ENCODE data around the gene VAT1L. TPM values are rescaled to one million over a fixed set of nuclear protein-coding genes. Genes with fewer than 3 reads are reported as not detected.

The VAT1L gene
- total and polyA plus RNA-seq, 2 experiments from 2014 or later, result 6.2 TPM

DNA sequence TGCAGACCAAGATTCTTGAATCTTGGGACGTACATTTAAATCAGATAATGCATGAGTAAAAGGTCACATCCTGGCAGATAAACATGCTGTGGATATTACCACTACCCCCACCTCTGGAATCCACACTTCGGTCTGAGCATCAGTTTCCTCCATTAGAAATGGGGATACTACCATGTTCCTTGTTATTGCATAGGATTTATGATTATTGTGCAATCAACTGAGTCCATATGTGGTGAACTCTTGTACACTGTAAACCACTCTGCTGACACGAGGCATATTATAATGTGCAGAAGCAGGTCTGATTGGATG, 108.7 kb downstream of the VAT1L start:
- Histone ChIP-seq H3K9ac (no peak overlapping the region), H3K9me3 (ENCODE audit: low read depth) (no peaks in the 10 kb centered on the region), H4K20me1 (ENCODE audit: insufficient read depth) (no peaks in the 10 kb centered on the region), H3K4me2 (ENCODE audit: unreplicated experiment) (no peak overlapping the region), H3K27me3 (replicated peaks; ENCODE audit: insufficient read depth) (no peaks in the 10 kb centered on the region), H3F3A (ENCODE audit: insufficient read depth) (peaks cover 13% of the 10 kb centered on the region; the same call in 1 of the 2 replicates), H3K79me2 (ENCODE audit: insufficient read depth) (no peaks in the 10 kb centered on the region), H3K4me3 (no peak overlapping the region), H3K9me2 (ENCODE audit: insufficient read depth) (no peaks in the 10 kb centered on the region), H3K27ac (no peak overlapping the region), H3K4me1 (ENCODE audit: insufficient read depth) (peaks cover 11% of the 10 kb centered on the region; the same call in 1 of the 2 replicates), H2AFZ (no peak overlapping the region), H3K36me3 (ENCODE audit: low read depth) (no peaks in the 10 kb centered on the region)
- WGBS, 2 experiments (ENCODE audit: low coverage in 1 of 2, low lambda C conversion rate in 2 of 2, missing lambda C conversion rate in 2 of 2), result 16 to 17% methylated on average over 3 of the region's 3 CpGs
- TF ChIP-seq EZH2 (IDR thresholded peaks at IDR 0.05; ENCODE audit: insufficient read depth, poor library complexity, severe bottlenecking) (no peak), EZH2phosphoT487 (IDR thresholded peaks at IDR 0.05; ENCODE audit: insufficient read depth, low read depth) (no peak)
- DNase-seq, result peak; percentile 36
- in situ Hi-C loops (cut with MboI), result no loop called here

- H2AFZ ChIP-seq, result no peak overlapping the region
- TF ChIP-seq EZH2 (IDR thresholded peaks at IDR 0.05; ENCODE audit: insufficient read depth, poor library complexity, severe bottlenecking) (no peak), EZH2phosphoT487 (IDR thresholded peaks at IDR 0.05; ENCODE audit: insufficient read depth, low read depth) (no peak)
- no peak overlapping the region for H3K27ac ChIP-seq
- no peaks in the 10 kb centered on the region for H3K79me2 ChIP-seq (ENCODE audit: insufficient read depth)
- no peak overlapping the region for H3K4me2 ChIP-seq (ENCODE audit: unreplicated experiment)
- 25 to 31% methylated on average over 4 of the region's 4 CpGs for WGBS, 2 experiments (ENCODE audit: low coverage in 1 of 2, low lambda C conversion rate in 2 of 2, missing lambda C conversion rate in 2 of 2)
- H4K20me1 ChIP-seq (ENCODE audit: insufficient read depth), result no peaks in the 10 kb centered on the region
- peaks cover 13% of the 10 kb centered on the region; the same call in 1 of the 2 replicates for H3F3A ChIP-seq (ENCODE audit: insufficient read depth)
- in situ Hi-C loops (cut with MboI), result no loop called here
- H3K9me2 ChIP-seq (ENCODE audit: insufficient read depth), result no peaks in the 10 kb centered on the region
- H3K9ac ChIP-seq, result no peak overlapping the region
- H3K4me3 ChIP-seq, result no peak overlapping the region
- no peaks in the 10 kb centered on the region for H3K9me3 ChIP-seq (ENCODE audit: low read depth)
- peak; percentile 22 for DNase-seq
- no peaks in the 10 kb centered on the region for H3K36me3 ChIP-seq (ENCODE audit: low read depth)
- no peaks in the 10 kb centered on the region for H3K27me3 ChIP-seq (replicated peaks; ENCODE audit: insufficient read depth)
- peaks cover 11% of the 10 kb centered on the region; the same call in 1 of the 2 replicates for H3K4me1 ChIP-seq (ENCODE audit: insufficient read depth)
These were observed 109.7 kb downstream of the VAT1L start for GRCh38 chr16:77897831-77898605.

- WGBS, 2 experiments (ENCODE audit: low coverage in 1 of 2, low lambda C conversion rate in 2 of 2, missing lambda C conversion rate in 2 of 2), result 0 to 3% methylated on average over 2 of the region's 2 CpGs
- no peak overlapping the region for H3K4me2 ChIP-seq (ENCODE audit: unreplicated experiment)
- in situ Hi-C loops (cut with MboI), result no loop called here
- peak; percentile 89 for DNase-seq
- H3K4me3 ChIP-seq, result no peak overlapping the region
- no peaks in the 10 kb centered on the region for H3K9me3 ChIP-seq (ENCODE audit: low read depth)
- no peaks in the 10 kb centered on the region for H3K36me3 ChIP-seq (ENCODE audit: low read depth)
- H3K79me2 ChIP-seq (ENCODE audit: insufficient read depth), result no peaks in the 10 kb centered on the region
- no peaks in the 10 kb centered on the region for H4K20me1 ChIP-seq (ENCODE audit: insufficient read depth)
- H3K4me1 ChIP-seq (ENCODE audit: insufficient read depth), result peaks cover 11% of the 10 kb centered on the region; the same call in 1 of the 2 replicates
- H3K9me2 ChIP-seq (ENCODE audit: insufficient read depth), result no peaks in the 10 kb centered on the region
- no peak for TF ChIP-seq EZH2 (IDR thresholded peaks at IDR 0.05; ENCODE audit: insufficient read depth, poor library complexity, severe bottlenecking)
- peak; percentile 79; the same call in 1 of the 2 replicates for TF ChIP-seq EZH2phosphoT487 (IDR thresholded peaks at IDR 0.05; ENCODE audit: insufficient read depth, low read depth)
- no peak overlapping the region; the same call in 1 of the 2 replicates for H3K27ac ChIP-seq
- no peak overlapping the region for H2AFZ ChIP-seq
- H3F3A ChIP-seq (ENCODE audit: insufficient read depth), result peaks cover 13% of the 10 kb centered on the region; the same call in 1 of the 2 replicates
- no peaks in the 10 kb centered on the region for H3K27me3 ChIP-seq (replicated peaks; ENCODE audit: insufficient read depth)
- H3K9ac ChIP-seq, result no peak overlapping the region
These were observed 110.4 kb downstream of the VAT1L start for GRCh38 chr16:77898671-77899211.

- Histone ChIP-seq H3K4me3 (no peak overlapping the region), H3K9ac (no peak overlapping the region), H3F3A (ENCODE audit: insufficient read depth) (peaks cover 13% of the 10 kb centered on the region; the same call in 1 of the 2 replicates), H2AFZ (no peak overlapping the region), H3K36me3 (ENCODE audit: low read depth) (no peaks in the 10 kb centered on the region), H3K79me2 (ENCODE audit: insufficient read depth) (no peaks in the 10 kb centered on the region), H3K4me1 (ENCODE audit: insufficient read depth) (peaks cover 11% of the 10 kb centered on the region; the same call in 1 of the 2 replicates), H3K27ac (no peak overlapping the region), H3K4me2 (ENCODE audit: unreplicated experiment) (no peak overlapping the region), H4K20me1 (ENCODE audit: insufficient read depth) (no peaks in the 10 kb centered on the region), H3K9me3 (ENCODE audit: low read depth) (no peaks in the 10 kb centered on the region), H3K27me3 (replicated peaks; ENCODE audit: insufficient read depth) (no peaks in the 10 kb centered on the region), H3K9me2 (ENCODE audit: insufficient read depth) (no peaks in the 10 kb centered on the region)
- TF ChIP-seq EZH2phosphoT487 (IDR thresholded peaks at IDR 0.05; ENCODE audit: insufficient read depth, low read depth) (no peak), EZH2 (IDR thresholded peaks at IDR 0.05; ENCODE audit: insufficient read depth, poor library complexity, severe bottlenecking) (no peak)
- 48 to 61% methylated on average over 3 of the region's 3 CpGs for WGBS, 2 experiments (ENCODE audit: low coverage in 1 of 2, low lambda C conversion rate in 2 of 2, missing lambda C conversion rate in 2 of 2)
- DNase-seq, result peak; percentile 25
- in situ Hi-C loops (cut with MboI), result no loop called here
These were observed 111.1 kb downstream of the VAT1L start for GRCh38 chr16:77899416-77899815.
